ENCODE data around the gene MCC.

GRCh38 chr5:113382731-113383130, 105.5 kb downstream of the MCC start:
- no peak for TF ChIP-seq CTCF (IDR thresholded peaks at IDR 0.05)
- no peak for TF ChIP-seq POLR2A (IDR thresholded peaks at IDR 0.05)
- no peak for TF ChIP-seq POLR2AphosphoS5 (IDR thresholded peaks at IDR 0.05)

All from upper lobe of left lung (tissue), 4 donors.